Kidney epithelial cell (primary cell): ENCODE results near the gene FBXO17. TPM values are rescaled to one million over a fixed set of nuclear protein-coding genes. Genes with fewer than 3 reads are reported as not detected.

Source experiments
- DNase-seq: peaks from one replicate; pipeline ENCODE4 v3.0.0-alpha.2; 2010; ENCODE audit warnings: low read depth
- H3K27me3 ChIP-seq: 2 replicates; pipeline ENCODE4 v1.6.0; 2011; ENCODE audit warnings: low read length; ENCODE audit not compliant: control insufficient read depth, insufficient read depth
- H3K36me3 ChIP-seq: 2 replicates; pipeline ENCODE4 v1.5.1; 2011; ENCODE audit warnings: low read length; ENCODE audit not compliant: control insufficient read depth, insufficient read depth
- H3K4me3 ChIP-seq: 2 replicates; pipeline ENCODE4 v1.5.1; 2011; ENCODE audit warnings: low read depth, mild to moderate bottlenecking, control low read depth, low read length
- CTCF ChIP-seq: IDR thresholded peaks from 2 replicates; pipeline ENCODE4 v1.5.1; 2011; ENCODE audit warnings: mild to moderate bottlenecking, moderate library complexity, low read length, control low read depth, inconsistent platforms; ENCODE audit not compliant: insufficient read depth, poor library complexity, severe bottlenecking
- total RNA-seq: library from RNA; depleted of rRNA; stranded (reverse); fragments of >200 nt; gene quantifications from 2 replicates; pipeline ENCODE4 v1.2.3, GENCODE V29; 2015

The FBXO17 gene
- total RNA-seq, 1 donor from 2014 or later, result 17.9 TPM

- DNase-seq, result no peak
- no peaks in the 10 kb centered on the region for H3K36me3 ChIP-seq
- no peak for TF ChIP-seq CTCF
- peaks cover 19% of the 10 kb centered on the region for H3K27me3 ChIP-seq
- no peak overlapping the region for H3K4me3 ChIP-seq
Measured at GRCh38 chr19:38910488-38910887, 65.1 kb downstream of the FBXO17 start.

GRCh38 chr19:38908911-38909310, 66.6 kb downstream of the FBXO17 start:
- DNase-seq, result no peak
- no peak for TF ChIP-seq CTCF
- Histone ChIP-seq H3K27me3 (peaks cover 19% of the 10 kb centered on the region), H3K4me3 (no peak overlapping the region), H3K36me3 (no peaks in the 10 kb centered on the region)

GRCh38 chr19:38907670-38908069, 67.9 kb downstream of the FBXO17 start:
- TF ChIP-seq CTCF, result no peak
- Histone ChIP-seq H3K4me3 (no peak overlapping the region), H3K27me3 (peaks cover 17% of the 10 kb centered on the region), H3K36me3 (no peaks in the 10 kb centered on the region)
- no peak for DNase-seq

- peaks cover 13% of the 10 kb centered on the region for H3K27me3 ChIP-seq
- H3K4me3 ChIP-seq, result no peak overlapping the region
- TF ChIP-seq CTCF, result no peak
- DNase-seq, result no peak
- H3K36me3 ChIP-seq, result no peaks in the 10 kb centered on the region
Measured at GRCh38 chr19:38907227-38907626, 68.3 kb downstream of the FBXO17 start.

GRCh38 chr19:38905620-38906019, 69.9 kb downstream of the FBXO17 start:
- H3K36me3 ChIP-seq, result no peaks in the 10 kb centered on the region
- no peak for DNase-seq
- TF ChIP-seq CTCF, result no peak
- no peaks in the 10 kb centered on the region for H3K27me3 ChIP-seq
- H3K4me3 ChIP-seq, result no peak overlapping the region
